WTC11 (cell line): ENCODE measurements around the gene PPP4R4. TPM values are rescaled to one million over a fixed set of nuclear protein-coding genes. Genes with fewer than 3 reads are reported as not detected.

Experiments used
- ATAC-seq: fragments of 200-7000 bp; cut with Tn5 transposase; 2 replicates; pipeline ENCODE4 v1.10.0; 2021; ENCODE audit warnings: mild to moderate bottlenecking, moderate library complexity
- CTCF ChIA-PET: fragments of 300-600 bp; sonication (Branson Sonifier 250); formaldehyde crosslinking; loops from one replicate; lab custom pipeline; 2021; ENCODE audit warnings: antibody characterized with exemption; lab: Charles Lee
- POLR2A ChIA-PET: fragments of 350-600 bp; sonication (Branson Sonifier 250); formaldehyde crosslinking; loops from one replicate; lab custom pipeline; 2021; ENCODE audit warnings: antibody characterized with exemption; lab: Charles Lee
- DNase-seq: peaks from one replicate; pipeline ENCODE4 v3.0.0; 2021; ENCODE audit warnings: low spot score
- H3K27ac Mint-ChIP-seq: 2 replicates; pipeline ENCODE4 v1.8.0; 2021; ENCODE audit warnings: mixed read lengths
- H3K27me3 Mint-ChIP-seq: 2 replicates; pipeline ENCODE4 v1.8.0; 2021; ENCODE audit warnings: low read depth, mild to moderate bottlenecking, moderate library complexity, mixed read lengths
- H3K36me3 Mint-ChIP-seq: 2 replicates; pipeline ENCODE4 v1.8.0; 2021; ENCODE audit warnings: mixed read lengths
- H3K4me1 Mint-ChIP-seq: 2 replicates; pipeline ENCODE4 v1.8.0; 2022; ENCODE audit warnings: mixed read lengths
- H3K4me3 Mint-ChIP-seq: 2 replicates; pipeline ENCODE4 v1.8.0; 2021; ENCODE audit warnings: mild to moderate bottlenecking, moderate library complexity, mixed read lengths
- H3K9me3 Mint-ChIP-seq: 2 replicates; pipeline ENCODE4 v1.8.0; 2021; ENCODE audit warnings: mixed read lengths
- CDX4 ChIP-seq: fragments of 250-450 bp; sonication (Bioruptor Pico); IDR thresholded peaks from 2 replicates; pipeline ENCODE4 v1.9.0; 2021; ENCODE audit warnings: moderate library complexity, mild to moderate bottlenecking, inconsistent platforms, borderline replicate concordance
- GABPB1 ChIP-seq: sonication (generic); formaldehyde crosslinking; IDR thresholded peaks from 2 replicates; pipeline ENCODE4 v1.8.1; 2023; ENCODE audit warnings: mild to moderate bottlenecking, missing genetic modification reagents
- KAT7 ChIP-seq: sonication (generic); formaldehyde crosslinking; IDR thresholded peaks from 2 replicates; pipeline ENCODE4 v1.8.1; 2023; ENCODE audit warnings: missing genetic modification reagents, mild to moderate bottlenecking, borderline replicate concordance
- MYBL2 ChIP-seq: sonication (generic); formaldehyde crosslinking; IDR thresholded peaks from 2 replicates; pipeline ENCODE4 v1.8.1; 2023; ENCODE audit warnings: mild to moderate bottlenecking, moderate library complexity, missing genetic modification reagents
- NR1H2 ChIP-seq: sonication (generic); formaldehyde crosslinking; IDR thresholded peaks from 2 replicates; pipeline ENCODE4 v1.9.0; 2021; ENCODE audit warnings: mild to moderate bottlenecking, moderate library complexity, missing genetic modification reagents
- NR2C2 ChIP-seq: sonication (generic); formaldehyde crosslinking; IDR thresholded peaks from 2 replicates; pipeline ENCODE4 v1.8.0; 2022; ENCODE audit warnings: mild to moderate bottlenecking, missing genetic modification reagents
- NR3C1 ChIP-seq: sonication (generic); formaldehyde crosslinking; conservative IDR thresholded peaks from 2 replicates; pipeline ENCODE4 v1.8.1; 2023; ENCODE audit warnings: low read depth, mild to moderate bottlenecking, missing genetic modification reagents
- OVOL2 ChIP-seq: fragments of 250-450 bp; sonication (Bioruptor Pico); IDR thresholded peaks from 2 replicates; pipeline ENCODE4 v1.9.0; 2021; ENCODE audit warnings: mild to moderate bottlenecking, borderline replicate concordance
- SMAD3 ChIP-seq: sonication (generic); formaldehyde crosslinking; IDR thresholded peaks from 2 replicates; pipeline ENCODE4 v1.8.0; 2022; ENCODE audit warnings: missing genetic modification reagents, mild to moderate bottlenecking, borderline replicate concordance
- TCF7 ChIP-seq: sonication (generic); formaldehyde crosslinking; IDR thresholded peaks from 2 replicates; pipeline ENCODE4 v1.8.0; 2022; ENCODE audit warnings: mild to moderate bottlenecking, low read depth, missing genetic modification reagents, moderate library complexity
- TEAD1 ChIP-seq: sonication (generic); formaldehyde crosslinking; IDR thresholded peaks from 2 replicates; pipeline ENCODE4 v1.8.0; 2022; ENCODE audit warnings: mild to moderate bottlenecking, missing genetic modification reagents
- TEAD4 ChIP-seq: sonication (generic); formaldehyde crosslinking; IDR thresholded peaks from 2 replicates; pipeline ENCODE4 v1.8.0; 2022; ENCODE audit warnings: mild to moderate bottlenecking, missing genetic modification reagents
- USF1 ChIP-seq: sonication (generic); formaldehyde crosslinking; IDR thresholded peaks from 2 replicates; pipeline ENCODE4 v1.8.0; 2022; ENCODE audit warnings: mild to moderate bottlenecking, missing genetic modification reagents
- USF2 ChIP-seq: sonication (generic); formaldehyde crosslinking; IDR thresholded peaks from 2 replicates; pipeline ENCODE4 v1.8.1; 2023; ENCODE audit warnings: mild to moderate bottlenecking, missing genetic modification reagents, moderate library complexity
- ZBTB21 ChIP-seq: sonication (generic); formaldehyde crosslinking; IDR thresholded peaks from 2 replicates; pipeline ENCODE4 v1.8.1; 2023; ENCODE audit warnings: mild to moderate bottlenecking, missing genetic modification reagents, borderline replicate concordance
- ZNF121 ChIP-seq: sonication (generic); formaldehyde crosslinking; IDR thresholded peaks from 2 replicates; pipeline ENCODE4 v1.8.0; 2023; ENCODE audit warnings: missing genetic modification reagents
- ZNF232 ChIP-seq: sonication (generic); formaldehyde crosslinking; IDR thresholded peaks from 2 replicates; pipeline ENCODE4 v1.8.0; 2022; ENCODE audit warnings: mild to moderate bottlenecking, missing genetic modification reagents
- ZNF416 ChIP-seq: fragments of 250-450 bp; sonication (Bioruptor Pico); IDR thresholded peaks from 2 replicates; pipeline ENCODE4 v1.9.0; 2021; ENCODE audit warnings: mild to moderate bottlenecking, inconsistent platforms
- ZNF425 ChIP-seq: fragments of 250-450 bp; sonication (Bioruptor Pico); conservative IDR thresholded peaks from 2 replicates; pipeline ENCODE4 v1.9.0; 2021; ENCODE audit warnings: mild to moderate bottlenecking
- ZNF532 ChIP-seq: fragments of 250-450 bp; sonication (Bioruptor Pico); IDR thresholded peaks from 2 replicates; pipeline ENCODE4 v1.9.0; 2021; ENCODE audit warnings: mild to moderate bottlenecking, borderline replicate concordance
- total RNA-seq: library from RNA; stranded (reverse); gene quantifications from 3 replicates; pipeline ENCODE4 v1.2.3, GENCODE V29; 2021

Gene PPP4R4
- total RNA-seq, 1 experiment from 2014 or later = 9.6 TPM

GRCh38 chr14:94227029-94227428, 52.9 kb downstream of the PPP4R4 start:
- Mint-ChIP-seq H3K4me1 (no peaks in the 10 kb centered on the region), H3K36me3 (no peaks in the 10 kb centered on the region), H3K27me3 (no peaks in the 10 kb centered on the region), H3K27ac (no peak overlapping the region), H3K4me3 (no peak overlapping the region), H3K9me3 (no peaks in the 10 kb centered on the region)
- POLR2A ChIA-PET = no interaction called here
- CTCF ChIA-PET = no interaction called here
- TF ChIP-seq NR3C1 (CRISPR knock-in tag) = no peak
- no peak for TF ChIP-seq USF1 (CRISPR knock-in tag)
- TF ChIP-seq ZNF232 (CRISPR knock-in tag) = no peak
- TF ChIP-seq MYBL2 (CRISPR knock-in tag) = no peak
- TF ChIP-seq ZNF532 (CRISPR knock-in tag) = no peak
- TF ChIP-seq NR2C2 (CRISPR knock-in tag) = no peak
- no peak for TF ChIP-seq OVOL2 (CRISPR knock-in tag)
- TF ChIP-seq ZBTB21 (CRISPR knock-in tag) = no peak
- no peak for TF ChIP-seq USF2 (CRISPR knock-in tag)
- no peak for TF ChIP-seq GABPB1 (CRISPR knock-in tag)
- TF ChIP-seq TEAD4 = no peak
- TF ChIP-seq TCF7 (CRISPR knock-in tag) = no peak
- TF ChIP-seq SMAD3 (CRISPR knock-in tag) = no peak
- TF ChIP-seq ZNF416 = no peak
- no peak for TF ChIP-seq ZNF425 (CRISPR knock-in tag)
- TF ChIP-seq TEAD1 (CRISPR knock-in tag) = no peak
- TF ChIP-seq NR1H2 (CRISPR knock-in tag) = no peak
- no peak for TF ChIP-seq ZNF121
- no peak for TF ChIP-seq KAT7 (CRISPR knock-in tag)
- TF ChIP-seq CDX4 (CRISPR knock-in tag) = no peak
- ATAC-seq (no peak), DNase-seq (no peak)
